NCI-H1694 (cell line): Measurements from ENCODE around the gene ZNF695.

Source experiments
- DNase-seq: peaks from one replicate; lab custom pipeline; 2025; lab: John Stamatoyannopoulos, UW

Gene ZNF695

DNA sequence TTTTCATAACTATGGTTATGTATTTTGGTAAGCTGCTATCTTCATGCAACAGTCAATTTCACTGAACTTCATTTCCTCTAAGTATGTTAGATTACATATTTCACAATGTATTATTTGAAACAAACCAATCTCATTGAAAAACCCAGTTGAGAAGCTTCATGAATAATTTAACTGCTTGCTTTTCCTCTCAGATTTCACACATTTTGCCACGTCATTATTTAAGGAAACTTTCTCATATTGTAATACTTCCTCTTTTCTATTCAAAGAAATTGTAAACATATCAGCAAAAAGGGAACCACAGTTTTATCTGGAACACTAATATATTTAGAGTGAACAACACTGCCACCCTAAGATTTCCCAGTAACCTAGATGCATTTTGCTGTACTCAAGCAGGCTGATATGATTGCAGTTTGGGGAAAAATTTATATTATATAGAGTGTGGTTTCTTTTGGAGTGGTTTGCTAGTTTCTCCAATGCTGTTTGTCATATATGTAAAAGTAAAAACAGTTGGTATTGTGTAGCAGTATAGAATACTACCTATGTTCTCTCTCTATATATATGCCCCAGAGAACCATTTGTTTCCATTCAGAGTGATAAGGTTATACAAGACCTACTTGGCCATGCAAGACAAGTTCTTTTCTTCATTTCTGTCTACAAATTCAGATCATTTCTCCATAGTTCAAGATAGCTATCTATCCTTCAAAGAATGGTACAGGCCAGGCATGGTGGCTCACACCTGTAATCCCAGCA lies 47.7 kb downstream of the ZNF695 start:
- no peak for DNase-seq

DNA sequence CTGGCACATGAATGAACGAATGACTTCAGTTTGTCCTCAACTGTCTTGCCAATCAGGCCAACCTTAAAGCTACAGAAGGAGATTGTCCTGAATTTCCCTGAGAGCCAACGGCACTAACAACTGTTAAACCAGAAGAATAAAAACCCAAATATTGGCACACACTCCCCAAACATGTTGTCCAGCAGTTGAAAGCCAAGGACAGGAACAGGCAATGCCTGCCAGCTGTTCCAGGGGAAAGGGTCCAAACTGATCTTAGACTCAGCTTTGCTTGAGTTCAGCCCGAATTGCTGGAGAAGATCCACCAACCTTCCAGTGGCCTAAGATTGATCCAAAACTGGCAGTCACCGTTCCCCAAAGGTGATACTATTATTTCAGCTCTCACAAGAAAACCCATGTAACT lies 53.7 kb downstream of the ZNF695 start:
- no peak for DNase-seq

DNA sequence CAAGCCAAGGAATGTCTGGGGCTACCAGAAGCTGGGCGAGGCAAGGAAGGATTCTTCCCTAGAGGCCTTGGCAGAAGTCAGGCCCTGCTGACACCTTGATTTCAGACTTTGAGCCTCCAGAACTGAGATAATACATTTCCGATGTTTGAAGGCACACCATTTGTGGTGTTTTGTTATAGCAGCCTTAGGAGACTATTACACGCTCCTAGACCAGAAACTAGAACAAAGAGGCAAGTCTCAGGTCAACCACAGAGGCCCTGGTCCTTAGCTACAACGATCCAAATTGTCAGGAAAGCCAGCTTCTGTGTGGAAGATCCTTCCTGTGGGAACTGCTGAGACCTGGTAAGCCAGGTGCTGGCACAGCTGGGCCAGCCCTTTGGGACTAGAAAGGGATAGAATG lies 56.4 kb downstream of the ZNF695 start:
- no peak for DNase-seq

DNA sequence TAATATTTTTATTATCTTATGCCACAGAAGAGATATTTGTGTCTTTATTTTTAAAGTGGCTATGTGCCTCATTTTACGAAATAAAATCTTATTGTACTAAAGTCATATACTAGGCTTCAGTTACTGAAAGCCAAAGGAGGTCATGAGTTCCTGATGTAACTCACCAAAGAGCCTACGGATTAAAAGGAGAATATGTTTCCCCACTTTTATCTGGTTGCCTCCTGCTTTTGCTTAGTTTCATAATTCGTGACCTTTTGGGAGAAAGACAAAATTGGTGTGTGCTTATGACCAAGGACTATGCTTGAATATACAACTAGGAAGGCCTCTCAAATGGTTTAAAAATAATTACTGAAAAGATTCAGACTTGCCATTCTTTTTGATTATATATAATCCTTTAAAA lies 57.9 kb downstream of the ZNF695 start:
- no peak for DNase-seq

DNA sequence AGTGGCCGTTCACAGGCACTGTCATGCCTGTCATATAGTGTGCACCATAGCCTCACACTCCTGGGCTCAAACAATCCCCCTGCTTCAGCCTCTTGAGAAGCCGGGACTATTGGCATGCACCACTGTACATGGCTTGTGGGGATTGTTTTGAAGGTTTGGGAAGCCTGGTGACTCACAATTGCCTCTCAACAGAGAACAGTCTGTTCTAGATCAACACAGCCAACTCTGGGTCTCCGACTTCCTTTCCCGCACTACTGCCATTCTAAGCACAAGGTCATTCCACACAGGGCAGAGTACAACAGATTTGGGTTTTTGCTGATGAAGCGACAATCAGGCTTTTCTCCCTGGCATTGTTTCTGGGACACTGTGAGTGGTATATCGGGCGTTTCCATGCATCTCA lies 60.6 kb downstream of the ZNF695 start:
- DNase-seq = no peak

DNA sequence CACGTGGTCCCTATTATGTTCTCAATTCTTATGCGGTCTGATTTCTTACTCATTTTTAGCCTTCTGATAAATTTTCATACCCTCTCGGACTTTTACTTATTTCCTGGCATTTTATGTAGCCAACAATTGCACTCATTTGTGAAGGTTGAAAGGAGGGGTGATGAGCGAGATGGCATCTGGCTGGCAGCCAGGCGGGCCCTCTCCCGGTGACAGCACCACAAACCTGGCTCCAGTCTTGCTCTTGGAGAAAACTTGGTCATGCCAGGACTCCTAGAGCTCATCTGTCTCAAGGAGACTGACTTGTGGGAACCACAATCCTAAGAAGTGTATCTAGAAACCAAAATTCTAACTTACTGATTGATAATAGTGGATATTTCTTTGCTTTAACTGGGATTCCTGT lies 61.5 kb downstream of the ZNF695 start:
- DNase-seq = no peak
